Inferior parietal cortex (tissue), 1 donor: ENCODE data around the gene USP31.
"Not testable (repeated sequence)": the region's sequence is repeated elsewhere in the genome, so short reads cannot be mapped to it uniquely, and the experiment has no call there.

Experiments
- DNase-seq: peaks from one replicate; pipeline ENCODE4 v3.0.0-alpha.2; 2016; ENCODE audit errors: extremely low spot score

The USP31 gene

GRCh38 chr16:23131931-23132621 lies 17.2 kb downstream of the USP31 start:
- no peak for DNase-seq

GRCh38 chr16:23131436-23131835 lies 17.8 kb downstream of the USP31 start:
- DNase-seq, result no peak

GRCh38 chr16:23131036-23131435 lies 18.2 kb downstream of the USP31 start:
- DNase-seq, result no peak

GRCh38 chr16:23129686-23130085 lies 19.6 kb downstream of the USP31 start:
- DNase-seq, result no peak

GRCh38 chr16:23128056-23128455 lies 21.2 kb downstream of the USP31 start:
- DNase-seq, result no peak

GRCh38 chr16:23125277-23125676 lies 24.0 kb downstream of the USP31 start:
- no peak for DNase-seq

- no peak for DNase-seq
Observed at GRCh38 chr16:23124315-23124714, 24.9 kb downstream of the USP31 start.

GRCh38 chr16:23122144-23122543 lies 27.1 kb downstream of the USP31 start:
- no peak for DNase-seq

GRCh38 chr16:23121024-23121423 lies 28.2 kb downstream of the USP31 start:
- no peak for DNase-seq

- DNase-seq, result no peak
Observed at GRCh38 chr16:23120562-23120961, 28.7 kb downstream of the USP31 start.

GRCh38 chr16:23119570-23119969 lies 29.7 kb downstream of the USP31 start:
- DNase-seq, result no peak

- DNase-seq, result no peak
Observed at GRCh38 chr16:23114131-23114904, 34.9 kb downstream of the USP31 start.

- DNase-seq, result no peak
Observed at GRCh38 chr16:23113185-23113584, 36.1 kb downstream of the USP31 start.

GRCh38 chr16:23110257-23110899 lies 38.9 kb downstream of the USP31 start:
- DNase-seq, result no peak

GRCh38 chr16:23107936-23108335 lies 41.3 kb downstream of the USP31 start:
- no peak for DNase-seq

GRCh38 chr16:23107117-23107516 lies 42.1 kb downstream of the USP31 start:
- no peak for DNase-seq

GRCh38 chr16:23105309-23105708 lies 43.9 kb downstream of the USP31 start:
- DNase-seq, result no peak

GRCh38 chr16:23104032-23104955 lies 45.0 kb downstream of the USP31 start:
- no peak for DNase-seq

- no peak for DNase-seq
Observed at GRCh38 chr16:23103603-23104002, 45.6 kb downstream of the USP31 start.

- DNase-seq, result no peak
Observed at GRCh38 chr16:23101012-23101550, 48.2 kb downstream of the USP31 start.

GRCh38 chr16:23096450-23096849 lies 52.8 kb downstream of the USP31 start:
- DNase-seq, result not testable (repeated sequence)
